ENCODE data around the gene DPEP3. TPM values are rescaled to one million over a fixed set of nuclear protein-coding genes. Genes with fewer than 3 reads are reported as not detected.

Gene DPEP3
- total RNA-seq, 1 donor from 2014 or later, result not detected

- Mint-ChIP-seq H3K27ac (ENCODE audit: unreplicated experiment) (peak overlapping the region; percentile 8), H3K36me3 (ENCODE audit: low read depth) (peaks cover 27% of the 10 kb centered on the region), H3K4me3 (ENCODE audit: unreplicated experiment) (no peak overlapping the region), H3K27me3 (ENCODE audit: low read depth) (no peaks in the 10 kb centered on the region), H3K4me1 (ENCODE audit: low read depth) (no peaks in the 10 kb centered on the region), H3K9me3 (ENCODE audit: low read depth) (no peaks in the 10 kb centered on the region)
- no peak for DNase-seq (ENCODE audit: low spot score)
- TF ChIP-seq, protein P1, sequence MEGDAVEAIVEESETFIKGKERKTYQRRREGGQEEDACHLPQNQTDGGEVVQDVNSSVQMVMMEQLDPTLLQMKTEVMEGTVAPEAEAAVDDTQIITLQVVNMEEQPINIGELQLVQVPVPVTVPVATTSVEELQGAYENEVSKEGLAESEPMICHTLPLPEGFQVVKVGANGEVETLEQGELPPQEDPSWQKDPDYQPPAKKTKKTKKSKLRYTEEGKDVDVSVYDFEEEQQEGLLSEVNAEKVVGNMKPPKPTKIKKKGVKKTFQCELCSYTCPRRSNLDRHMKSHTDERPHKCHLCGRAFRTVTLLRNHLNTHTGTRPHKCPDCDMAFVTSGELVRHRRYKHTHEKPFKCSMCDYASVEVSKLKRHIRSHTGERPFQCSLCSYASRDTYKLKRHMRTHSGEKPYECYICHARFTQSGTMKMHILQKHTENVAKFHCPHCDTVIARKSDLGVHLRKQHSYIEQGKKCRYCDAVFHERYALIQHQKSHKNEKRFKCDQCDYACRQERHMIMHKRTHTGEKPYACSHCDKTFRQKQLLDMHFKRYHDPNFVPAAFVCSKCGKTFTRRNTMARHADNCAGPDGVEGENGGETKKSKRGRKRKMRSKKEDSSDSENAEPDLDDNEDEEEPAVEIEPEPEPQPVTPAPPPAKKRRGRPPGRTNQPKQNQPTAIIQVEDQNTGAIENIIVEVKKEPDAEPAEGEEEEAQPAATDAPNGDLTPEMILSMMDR (IDR thresholded peaks at IDR 0.05), result no peak
Measured at GRCh38 chr16:67944690-67945391, 35.5 kb downstream of the DPEP3 start.

DNA sequence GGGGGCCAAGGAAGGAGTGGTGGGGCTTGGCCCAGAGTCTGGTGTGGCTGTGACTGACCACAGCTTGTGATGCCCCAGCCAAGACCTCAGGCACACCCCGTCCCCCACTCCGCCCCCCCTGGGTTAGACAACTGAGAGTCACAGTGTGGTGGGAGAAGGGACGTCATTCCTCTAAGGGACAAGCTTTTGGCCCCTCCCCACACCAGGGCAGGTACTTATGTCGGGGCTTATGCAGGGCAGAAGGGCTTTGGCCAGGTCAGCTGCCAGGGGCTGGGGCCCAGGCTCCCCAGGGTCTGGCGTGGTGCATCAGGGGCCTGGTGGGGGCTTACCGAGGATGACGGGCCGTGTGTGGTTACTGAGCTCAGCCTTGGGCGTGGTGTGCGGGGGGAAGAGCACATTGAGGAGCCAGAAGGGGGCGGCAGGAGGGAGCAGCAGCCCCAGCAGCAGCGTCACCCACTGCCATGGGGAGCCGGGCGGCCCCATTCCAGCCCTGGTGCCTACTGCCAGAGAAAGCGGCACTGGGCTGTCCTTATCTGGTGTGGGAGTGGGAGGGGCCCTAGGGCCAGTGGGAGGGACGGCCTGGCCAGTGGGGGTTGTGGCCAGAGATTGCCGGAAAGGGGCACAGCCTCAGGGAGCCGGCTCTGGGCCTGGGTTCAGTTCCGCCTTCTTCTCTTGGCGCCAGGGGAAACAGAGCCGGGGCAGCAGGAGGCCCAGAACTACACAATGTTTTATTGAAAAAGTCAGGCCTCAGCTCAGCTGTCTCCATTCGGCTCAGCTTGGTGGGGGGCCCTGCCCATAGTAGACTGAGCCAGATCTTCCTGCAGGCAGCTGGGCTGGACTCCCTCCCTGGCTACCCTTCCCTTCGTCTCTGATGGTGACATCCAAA lies 36.4 kb downstream of the DPEP3 start, which contains the start of gene LCAT:
LCAT (minus strand) TSS at position 502 of the 886 bp plus-strand sequence; CDS start at position 483, 19 bp downstream.
- TF ChIP-seq, protein P1 (IDR thresholded peaks at IDR 0.05), result no peak
- Mint-ChIP-seq H3K9me3 (ENCODE audit: low read depth) (no peaks in the 10 kb centered on the region), H3K36me3 (ENCODE audit: low read depth) (peaks cover 27% of the 10 kb centered on the region), H3K27me3 (ENCODE audit: low read depth) (no peaks in the 10 kb centered on the region), H3K4me3 (ENCODE audit: unreplicated experiment) (no peak within 1 kb of the TSS), H3K27ac (ENCODE audit: unreplicated experiment) (peak within 1 kb of the TSS; percentile 14), H3K4me1 (ENCODE audit: low read depth) (no peaks in the 10 kb centered on the region)
- no peak for DNase-seq (ENCODE audit: low spot score)

DNA sequence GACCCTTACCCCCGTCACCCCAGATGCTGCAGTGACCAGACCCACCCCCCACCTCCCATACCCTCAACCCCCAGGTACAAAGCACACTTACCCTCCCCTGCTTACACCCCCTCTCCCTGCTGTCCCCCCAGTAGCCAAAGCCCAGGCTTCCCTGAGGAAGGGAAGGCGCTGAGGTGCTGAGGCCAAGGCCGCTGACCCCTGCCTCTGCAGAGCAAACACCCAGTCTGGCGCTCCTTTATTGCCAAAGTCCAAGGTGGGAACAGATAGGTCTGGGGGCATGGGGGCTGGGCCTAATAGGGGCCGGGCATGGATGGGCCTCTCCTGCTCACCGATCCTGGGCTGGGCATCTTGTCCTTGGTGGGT lies 37.1 kb downstream of the DPEP3 start:
- Mint-ChIP-seq H3K36me3 (ENCODE audit: low read depth) (peaks cover 23% of the 10 kb centered on the region), H3K27ac (ENCODE audit: unreplicated experiment) (no peak overlapping the region), H3K4me3 (ENCODE audit: unreplicated experiment) (no peak overlapping the region), H3K27me3 (ENCODE audit: low read depth) (no peaks in the 10 kb centered on the region), H3K9me3 (ENCODE audit: low read depth) (no peaks in the 10 kb centered on the region), H3K4me1 (ENCODE audit: low read depth) (no peaks in the 10 kb centered on the region)
- TF ChIP-seq, protein P1 (IDR thresholded peaks at IDR 0.05), result no peak
- no peak for DNase-seq (ENCODE audit: low spot score)

DNA sequence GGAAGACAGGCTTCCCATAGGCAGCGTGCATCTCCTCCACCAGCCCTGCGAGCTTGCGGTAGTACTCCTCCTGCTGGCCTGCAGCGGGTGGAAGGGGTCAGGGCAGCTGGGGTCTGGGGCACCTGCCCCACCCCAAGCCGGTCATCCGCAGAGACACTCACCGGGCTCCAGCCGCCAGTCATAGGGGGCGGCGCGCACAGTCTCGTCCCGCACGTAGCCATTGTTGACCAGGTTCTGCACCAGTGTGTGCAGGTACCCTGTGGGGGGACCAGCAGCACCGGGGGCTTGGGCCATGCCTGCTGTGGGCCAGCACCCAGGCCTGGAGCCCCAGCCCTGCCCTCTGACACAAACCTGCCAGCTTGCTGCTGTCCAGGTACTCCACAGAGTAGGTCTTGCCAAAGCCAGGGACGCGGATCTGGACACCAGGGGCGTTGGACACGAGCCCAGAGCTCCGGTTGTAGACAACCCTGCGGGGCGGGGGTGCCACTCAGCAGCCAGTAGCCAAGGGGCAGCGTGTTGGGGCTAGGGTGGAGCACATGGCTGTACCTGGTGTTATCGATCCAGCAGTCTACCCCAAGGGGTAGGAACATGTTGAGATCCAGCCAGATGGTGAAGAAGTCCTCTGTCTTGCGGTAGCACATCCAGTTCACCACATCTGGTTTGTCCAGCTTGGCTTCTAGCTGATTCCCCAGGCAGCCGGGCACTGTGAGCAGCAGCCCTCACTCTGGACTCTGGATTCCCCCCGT lies 37.6 kb downstream of the DPEP3 start:
- no peaks in the 10 kb centered on the region for H3K27me3 Mint-ChIP-seq (ENCODE audit: low read depth)
- TF ChIP-seq, protein P1 (IDR thresholded peaks at IDR 0.05), result no peak
- H3K36me3 Mint-ChIP-seq (ENCODE audit: low read depth), result peaks cover 20% of the 10 kb centered on the region
- H3K4me3 Mint-ChIP-seq (ENCODE audit: unreplicated experiment), result no peak overlapping the region
- DNase-seq (ENCODE audit: low spot score), result no peak
- no peak overlapping the region for H3K27ac Mint-ChIP-seq (ENCODE audit: unreplicated experiment)
- H3K4me1 Mint-ChIP-seq (ENCODE audit: low read depth), result no peaks in the 10 kb centered on the region
- H3K9me3 Mint-ChIP-seq (ENCODE audit: low read depth), result no peaks in the 10 kb centered on the region

- no peaks in the 10 kb centered on the region for H3K9me3 Mint-ChIP-seq (ENCODE audit: low read depth)
- H3K36me3 Mint-ChIP-seq (ENCODE audit: low read depth), result peaks cover 20% of the 10 kb centered on the region
- TF ChIP-seq, protein P1 (IDR thresholded peaks at IDR 0.05), result peak; percentile 79
- no peak overlapping the region for H3K4me3 Mint-ChIP-seq (ENCODE audit: unreplicated experiment)
- H3K27ac Mint-ChIP-seq (ENCODE audit: unreplicated experiment), result peak overlapping the region; percentile 17
- DNase-seq (ENCODE audit: low spot score), result no peak
- no peaks in the 10 kb centered on the region for H3K27me3 Mint-ChIP-seq (ENCODE audit: low read depth)
- H3K4me1 Mint-ChIP-seq (ENCODE audit: low read depth), result peaks cover 4% of the 10 kb centered on the region
Measured at GRCh38 chr16:67942200-67942509, 38.1 kb downstream of the DPEP3 start.

Measured in chondrocyte (in vitro differentiated cells).